WERI-Rb-1 (cell line): Measurements from ENCODE around the gene SLC24A3.

ENCODE experiments used
- DNase-seq: peaks from one replicate; pipeline ENCODE4 v3.0.0-alpha.2; 2020
- H3K27ac ChIP-seq: fragments of 250-450 bp; sonication (Bioruptor Pico); 2 replicates; pipeline ENCODE4 v1.5.1; 2020; ENCODE audit warnings: mild to moderate bottlenecking, moderate library complexity
- H3K27me3 ChIP-seq: fragments of 250-450 bp; sonication (Bioruptor Pico); 2 replicates; pipeline ENCODE4 v1.5.1; 2021; ENCODE audit warnings: mild to moderate bottlenecking, low read depth, moderate library complexity; ENCODE audit not compliant: insufficient read depth, severe bottlenecking
- H3K36me3 ChIP-seq: fragments of 250-450 bp; sonication (Bioruptor Pico); 2 replicates; pipeline ENCODE4 v1.5.1; 2020; ENCODE audit warnings: mild to moderate bottlenecking, moderate library complexity
- H3K4me3 ChIP-seq: 2 replicates; pipeline ENCODE4 v1.5.1; 2011; ENCODE audit warnings: low read depth, mild to moderate bottlenecking, control low read depth, low read length
- H3K9me3 ChIP-seq: fragments of 250-450 bp; sonication (Bioruptor Pico); 2 replicates; pipeline ENCODE4 v1.5.1; 2021; ENCODE audit warnings: mild to moderate bottlenecking, moderate library complexity; ENCODE audit not compliant: severe bottlenecking
- TF ChIP-seq, protein P1 (sequence below): IDR thresholded peaks from 2 replicates; pipeline ENCODE4 v1.5.1; 2011; ENCODE audit warnings: low read depth, mild to moderate bottlenecking, control low read depth, inconsistent platforms, low read length

SLC24A3 gene

DNA sequence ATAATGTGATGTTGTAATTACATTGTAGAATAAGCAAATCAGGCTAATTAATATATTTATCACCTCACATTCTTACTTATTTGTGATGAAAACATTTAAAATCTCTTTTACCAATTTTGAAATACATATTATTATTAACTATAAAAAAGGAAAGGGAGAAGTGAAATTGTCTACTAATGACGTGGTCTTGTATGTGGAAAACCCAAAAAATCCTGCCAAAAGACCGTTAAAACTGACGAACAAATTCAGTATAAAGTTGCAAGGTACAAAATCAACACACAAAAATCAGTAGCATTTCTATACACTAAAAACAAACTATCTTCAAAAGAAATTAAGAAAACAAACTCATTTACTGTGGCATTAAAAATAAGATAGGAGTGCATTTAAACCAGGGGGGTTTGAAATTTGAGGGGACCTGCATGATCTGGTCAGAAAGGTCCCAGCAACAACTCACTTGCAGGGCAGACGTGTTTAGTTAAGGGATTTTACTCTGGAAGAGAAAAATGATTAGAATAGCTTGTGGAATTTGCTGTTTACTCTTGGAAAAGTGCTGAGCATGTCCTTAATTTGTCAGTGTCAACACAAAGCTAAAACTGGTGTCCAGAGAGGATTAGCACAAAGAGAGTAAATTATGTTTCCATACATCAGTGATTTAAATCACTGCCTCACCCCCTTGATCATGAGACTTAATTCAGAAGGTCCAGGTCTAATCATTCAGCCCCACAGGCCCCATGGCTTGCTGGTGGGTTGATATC lies 310.6 kb downstream of the SLC24A3 start:
- DNase-seq = no peak
- Histone ChIP-seq H3K9me3 (no peaks in the 10 kb centered on the region), H3K4me3 (no peak overlapping the region), H3K36me3 (no peaks in the 10 kb centered on the region), H3K27ac (no peak overlapping the region), H3K27me3 (peaks cover 86% of the 10 kb centered on the region)
- TF ChIP-seq, protein P1, sequence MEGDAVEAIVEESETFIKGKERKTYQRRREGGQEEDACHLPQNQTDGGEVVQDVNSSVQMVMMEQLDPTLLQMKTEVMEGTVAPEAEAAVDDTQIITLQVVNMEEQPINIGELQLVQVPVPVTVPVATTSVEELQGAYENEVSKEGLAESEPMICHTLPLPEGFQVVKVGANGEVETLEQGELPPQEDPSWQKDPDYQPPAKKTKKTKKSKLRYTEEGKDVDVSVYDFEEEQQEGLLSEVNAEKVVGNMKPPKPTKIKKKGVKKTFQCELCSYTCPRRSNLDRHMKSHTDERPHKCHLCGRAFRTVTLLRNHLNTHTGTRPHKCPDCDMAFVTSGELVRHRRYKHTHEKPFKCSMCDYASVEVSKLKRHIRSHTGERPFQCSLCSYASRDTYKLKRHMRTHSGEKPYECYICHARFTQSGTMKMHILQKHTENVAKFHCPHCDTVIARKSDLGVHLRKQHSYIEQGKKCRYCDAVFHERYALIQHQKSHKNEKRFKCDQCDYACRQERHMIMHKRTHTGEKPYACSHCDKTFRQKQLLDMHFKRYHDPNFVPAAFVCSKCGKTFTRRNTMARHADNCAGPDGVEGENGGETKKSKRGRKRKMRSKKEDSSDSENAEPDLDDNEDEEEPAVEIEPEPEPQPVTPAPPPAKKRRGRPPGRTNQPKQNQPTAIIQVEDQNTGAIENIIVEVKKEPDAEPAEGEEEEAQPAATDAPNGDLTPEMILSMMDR = no peak

DNA sequence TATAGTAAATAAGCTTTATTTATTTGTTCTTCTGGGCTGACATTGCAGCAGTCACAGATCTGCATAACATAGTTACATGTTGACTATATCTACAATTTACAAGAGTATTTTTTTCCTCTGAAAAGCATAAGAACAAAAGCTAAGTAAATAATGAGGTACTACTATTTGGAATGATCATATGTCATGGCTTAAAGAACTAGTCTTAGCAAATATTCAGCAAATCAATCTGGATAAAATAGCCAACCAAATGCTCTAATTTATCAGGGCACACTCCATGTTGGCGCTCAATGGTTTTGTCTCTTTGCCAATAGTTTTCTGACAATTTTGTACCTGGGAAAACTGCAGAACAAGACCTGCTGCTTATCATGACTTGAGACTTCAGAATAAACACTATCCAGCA lies 312.2 kb downstream of the SLC24A3 start:
- TF ChIP-seq, protein P1 = no peak
- H3K36me3 ChIP-seq = no peaks in the 10 kb centered on the region
- H3K4me3 ChIP-seq = no peak overlapping the region
- peaks cover 86% of the 10 kb centered on the region for H3K27me3 ChIP-seq
- H3K9me3 ChIP-seq = no peaks in the 10 kb centered on the region
- DNase-seq = no peak
- H3K27ac ChIP-seq = no peak overlapping the region

DNA sequence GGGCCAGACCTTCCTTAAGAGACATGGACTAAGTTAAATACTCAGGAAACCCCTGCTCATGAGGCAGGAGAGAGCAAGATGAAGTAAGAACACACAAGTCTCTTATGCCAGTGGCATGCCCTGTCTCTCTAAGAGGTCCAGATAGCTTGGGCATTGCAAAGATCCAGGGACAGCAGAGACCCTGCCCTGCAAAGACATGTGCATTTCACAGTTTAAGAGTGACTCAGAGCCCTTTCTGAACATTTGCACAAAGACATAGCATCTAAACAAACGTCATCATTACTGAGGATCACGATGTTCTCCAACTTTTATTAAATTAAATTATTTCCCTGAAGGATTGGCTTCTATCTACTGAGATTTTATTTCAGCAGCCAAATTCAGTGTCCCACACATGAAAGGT lies 315.1 kb downstream of the SLC24A3 start:
- Histone ChIP-seq H3K27ac (no peak overlapping the region), H3K27me3 (peaks cover 74% of the 10 kb centered on the region), H3K36me3 (no peaks in the 10 kb centered on the region), H3K4me3 (no peak overlapping the region), H3K9me3 (no peaks in the 10 kb centered on the region)
- TF ChIP-seq, protein P1 = no peak
- DNase-seq = no peak

DNA sequence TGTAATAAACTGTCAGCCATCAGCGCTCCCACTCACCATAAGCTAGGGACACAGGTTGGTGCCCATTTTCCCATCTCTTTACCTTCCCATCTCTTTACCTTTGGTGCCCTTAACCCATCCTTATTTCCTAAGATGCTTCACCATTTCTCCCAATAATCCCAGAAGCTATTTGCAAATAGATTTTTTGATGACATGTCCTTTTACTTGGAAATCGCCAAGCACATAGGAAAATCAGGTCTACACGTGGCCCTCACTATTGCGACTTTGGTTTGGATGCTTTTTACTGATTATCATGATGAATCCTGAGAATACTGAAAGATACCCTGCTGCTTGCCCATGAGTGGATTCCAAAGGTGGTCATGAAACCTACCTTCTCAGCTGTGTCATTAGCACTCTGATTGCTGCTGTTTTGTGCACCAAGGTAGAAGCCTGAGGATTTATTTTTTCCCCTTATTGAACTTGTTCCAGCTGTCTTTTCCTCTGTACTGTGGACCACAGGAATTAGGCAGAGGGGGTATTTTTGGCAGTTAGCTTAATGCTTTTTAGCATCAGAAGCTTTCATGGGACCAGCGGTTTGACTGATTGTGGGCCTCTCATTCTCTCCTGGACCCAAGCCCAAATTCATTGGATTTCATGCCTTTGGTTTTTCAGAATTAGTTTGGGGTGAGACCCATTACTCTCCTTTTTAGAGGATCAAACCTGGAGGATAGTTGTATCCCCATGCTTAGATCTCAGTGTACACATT lies 316.0 kb downstream of the SLC24A3 start:
- Histone ChIP-seq H3K4me3 (no peak overlapping the region), H3K27ac (no peak overlapping the region), H3K27me3 (peaks cover 71% of the 10 kb centered on the region), H3K9me3 (no peaks in the 10 kb centered on the region), H3K36me3 (no peaks in the 10 kb centered on the region)
- DNase-seq = no peak
- TF ChIP-seq, protein P1 = no peak

DNA sequence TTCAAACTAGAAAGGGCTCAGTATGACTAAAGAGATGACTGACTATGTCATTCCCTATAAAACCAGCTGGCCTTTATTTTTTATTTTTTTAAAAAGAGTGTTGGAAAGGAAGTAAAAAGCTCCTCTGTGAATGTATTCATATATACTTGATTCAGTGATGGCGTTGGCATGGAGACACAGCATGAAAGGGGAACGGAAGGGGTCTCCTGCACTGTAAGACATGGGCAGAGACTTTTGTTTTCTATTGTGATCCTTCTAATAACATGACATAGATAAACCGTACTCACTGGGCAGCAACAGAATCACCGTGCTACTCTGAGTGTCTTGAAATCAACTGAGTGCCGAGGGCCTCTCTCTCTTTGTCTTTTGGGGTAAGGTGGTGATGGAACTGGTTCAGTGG lies 317.6 kb downstream of the SLC24A3 start:
- Histone ChIP-seq H3K27me3 (peaks cover 60% of the 10 kb centered on the region), H3K27ac (no peak overlapping the region), H3K9me3 (no peaks in the 10 kb centered on the region), H3K36me3 (no peaks in the 10 kb centered on the region), H3K4me3 (no peak overlapping the region)
- TF ChIP-seq, protein P1 = no peak
- DNase-seq = no peak
